Aortic smooth muscle cell (primary cell): ENCODE measurements around the gene SNN. TPM values are rescaled to one million over a fixed set of nuclear protein-coding genes. Genes with fewer than 3 reads are reported as not detected.

ENCODE experiments used
- total RNA-seq: library from RNA; depleted of rRNA; stranded (reverse); fragments of >200 nt; gene quantifications from 2 replicates; pipeline ENCODE4 v1.2.3, GENCODE V29; 2014

The SNN gene
- 16.2 and 24.3 TPM in 2 replicates for total RNA-seq

DNA sequence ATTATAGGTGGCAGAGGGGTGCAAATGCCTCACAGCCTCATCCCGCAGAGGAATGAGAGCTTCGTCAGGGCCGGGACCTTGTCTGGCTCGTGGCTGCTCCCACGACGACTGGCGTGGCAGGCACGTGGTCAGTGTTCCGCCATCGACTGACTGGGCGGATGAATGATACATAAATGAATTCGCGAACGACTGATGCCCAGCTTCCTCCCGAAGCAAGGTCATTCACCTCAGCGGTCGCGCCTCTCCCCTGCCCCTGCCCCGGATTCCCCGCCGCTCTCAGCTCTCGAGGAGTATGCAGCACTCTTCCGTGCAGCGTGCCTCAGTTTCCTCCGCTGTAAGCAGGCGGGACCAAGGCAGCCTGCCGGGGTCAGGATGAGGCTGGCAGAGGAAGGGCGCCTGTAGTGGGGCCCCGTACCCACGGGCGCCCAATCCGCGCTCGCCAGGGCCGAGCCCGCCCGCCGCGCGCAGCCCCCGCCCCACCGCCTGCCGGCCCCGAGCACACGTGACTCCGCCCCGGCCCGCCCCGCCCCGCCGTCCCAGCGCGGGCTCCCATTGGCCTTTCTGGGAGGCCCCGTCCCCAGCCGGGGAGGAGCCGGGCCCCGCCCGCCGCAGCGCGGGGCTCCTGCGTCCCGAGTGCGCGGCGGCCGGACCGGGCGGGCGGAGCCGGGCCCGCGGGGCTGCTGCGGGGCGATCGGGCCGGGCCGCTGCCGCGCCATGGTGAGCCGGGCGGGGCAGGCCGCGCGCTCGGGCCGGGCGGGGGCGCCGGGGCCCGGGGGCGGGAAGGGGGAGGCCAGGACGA lies at the start of gene SNN:
TSS of gene SNN (plus strand) at position 632 of the 799 bp plus-strand sequence. CDS start 7,605 bp downstream, outside the sequence.

Other genes with a start within 250 kb of the SNN start
- 24.5 and 37.3 TPM in 2 replicates for gene LITAF, start 81.5 kb upstream of the SNN start, total RNA-seq
- gene TXNDC11, start 74.4 kb downstream of the SNN start, total RNA-seq = 24.4 and 35.5 TPM in 2 replicates
- gene ZC3H7A, start 128.8 kb downstream of the SNN start, total RNA-seq = 37.1 and 45.1 TPM in 2 replicates
- gene RSL1D1, start 183.1 kb downstream of the SNN start, total RNA-seq = 65.7 and 69.8 TPM in 2 replicates
- gene GSPT1, start 247.5 kb downstream of the SNN start, total RNA-seq = 54.3 and 64.2 TPM in 2 replicates